Stomach (tissue), 4 donors: ENCODE measurements around the gene WWP2.
"Not testable (repeated sequence)": the region's sequence is repeated elsewhere in the genome, so short reads cannot be mapped to it uniquely, and the experiment has no call there.

Source experiments
- EP300 ChIP-seq: sonication (generic); formaldehyde crosslinking; IDR thresholded peaks from one replicate; pipeline ENCODE4 v1.6.1; 2017; ENCODE audit warnings: antibody characterized with exemption
- POLR2A ChIP-seq, 4 donors: fragments of 450-650 bp; IDR thresholded peaks; one replicate each; pipeline ENCODE4 v1.6.1; 2016; ENCODE audit warnings: antibody characterized with exemption in 4 of 4, control low read depth in 2 of 4, mild to moderate bottlenecking in 1 of 4, moderate library complexity in 1 of 4
- POLR2AphosphoS5 ChIP-seq, 3 donors: sonication (generic); formaldehyde crosslinking; IDR thresholded peaks; one replicate each; pipeline ENCODE4 v1.6.1; 2016; ENCODE audit warnings: antibody characterized with exemption in 3 of 3
- TF ChIP-seq, protein P1 (sequence below), 7 experiments: fragments of 450-650 bp in 4 of 7; fragments of 200-600 bp in 3 of 7; sonication (generic) in 3 of 7; IDR thresholded peaks; one replicate each; pipeline ENCODE4 v1.5.1; 2016 to 2019; ENCODE audit warnings: antibody characterized with exemption in 7 of 7, control low read depth in 2 of 7, mild to moderate bottlenecking in 1 of 7

DNA sequence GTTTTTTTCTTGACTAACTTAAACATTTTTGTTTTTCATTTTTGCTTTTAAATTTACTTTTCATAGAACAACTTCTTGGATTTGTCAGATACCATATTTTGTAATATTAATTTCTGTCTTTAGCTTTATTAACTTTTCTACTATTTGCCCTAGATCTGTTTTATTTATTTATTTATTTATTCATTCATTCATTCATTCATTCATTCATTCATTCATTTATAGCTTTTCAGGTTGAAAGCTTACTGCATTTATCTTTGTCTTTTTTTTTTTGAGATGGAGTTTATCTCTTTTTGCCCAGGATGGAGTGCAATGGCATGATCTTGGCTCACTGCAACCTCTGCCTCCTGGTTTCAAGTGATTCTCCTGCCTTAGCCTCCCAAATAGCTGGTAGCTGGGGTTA lies 44.6 kb downstream of the WWP2 start:
- TF ChIP-seq, protein P1, sequence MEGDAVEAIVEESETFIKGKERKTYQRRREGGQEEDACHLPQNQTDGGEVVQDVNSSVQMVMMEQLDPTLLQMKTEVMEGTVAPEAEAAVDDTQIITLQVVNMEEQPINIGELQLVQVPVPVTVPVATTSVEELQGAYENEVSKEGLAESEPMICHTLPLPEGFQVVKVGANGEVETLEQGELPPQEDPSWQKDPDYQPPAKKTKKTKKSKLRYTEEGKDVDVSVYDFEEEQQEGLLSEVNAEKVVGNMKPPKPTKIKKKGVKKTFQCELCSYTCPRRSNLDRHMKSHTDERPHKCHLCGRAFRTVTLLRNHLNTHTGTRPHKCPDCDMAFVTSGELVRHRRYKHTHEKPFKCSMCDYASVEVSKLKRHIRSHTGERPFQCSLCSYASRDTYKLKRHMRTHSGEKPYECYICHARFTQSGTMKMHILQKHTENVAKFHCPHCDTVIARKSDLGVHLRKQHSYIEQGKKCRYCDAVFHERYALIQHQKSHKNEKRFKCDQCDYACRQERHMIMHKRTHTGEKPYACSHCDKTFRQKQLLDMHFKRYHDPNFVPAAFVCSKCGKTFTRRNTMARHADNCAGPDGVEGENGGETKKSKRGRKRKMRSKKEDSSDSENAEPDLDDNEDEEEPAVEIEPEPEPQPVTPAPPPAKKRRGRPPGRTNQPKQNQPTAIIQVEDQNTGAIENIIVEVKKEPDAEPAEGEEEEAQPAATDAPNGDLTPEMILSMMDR (IDR thresholded peaks at IDR 0.05), result not testable (repeated sequence)
- TF ChIP-seq EP300; POLR2A (IDR thresholded peaks at IDR 0.05); POLR2AphosphoS5 (IDR thresholded peaks at IDR 0.05): not testable (repeated sequence)
